ENCODE data around the gene CLCN7. TPM values are rescaled to one million over a fixed set of nuclear protein-coding genes. Genes with fewer than 3 reads are reported as not detected.

Gene CLCN7
- total RNA-seq, 1 experiment from 2014 or later, result 64.0 TPM

DNA sequence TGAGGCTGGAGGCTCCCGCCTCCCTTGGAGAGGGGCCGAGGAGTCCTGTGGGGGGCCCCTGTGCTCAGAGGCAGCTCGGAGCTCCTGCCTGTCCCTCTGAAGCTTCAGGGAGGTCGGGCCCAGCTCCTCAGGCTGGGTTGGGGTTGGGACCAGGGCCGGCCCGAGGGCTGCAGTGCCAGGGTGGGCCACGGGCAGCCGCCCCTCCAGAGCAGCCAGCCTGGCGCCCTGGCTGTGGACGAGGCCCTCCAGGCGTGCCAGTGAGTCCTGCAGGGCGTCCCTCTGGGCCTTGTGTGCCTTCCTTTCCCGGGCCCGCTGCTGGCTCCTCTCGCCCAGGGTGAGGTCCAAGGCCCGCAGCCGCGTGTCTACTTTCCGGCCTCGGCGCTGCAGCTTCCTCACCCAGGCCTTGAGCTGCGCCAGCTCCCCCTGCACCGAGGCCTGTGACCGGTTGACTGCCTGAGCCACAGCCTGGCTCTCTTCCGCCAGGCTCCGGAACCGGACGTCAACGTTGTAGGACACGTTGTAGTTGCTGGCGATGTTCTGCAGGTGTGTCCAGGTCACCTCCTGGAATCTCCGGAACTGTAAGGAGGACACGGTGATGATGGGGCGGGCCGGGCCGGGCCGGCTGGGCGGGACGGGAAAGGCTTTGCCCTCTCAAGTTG, 12.7 kb upstream of the CLCN7 start:
- ChIA-PET CTCF (no interaction called here), RAD21 (ENCODE audit: low non-redundant PET in 1 of 2, low total read pairs in 2 of 2, uncharacterized antibody in 2 of 2, unreplicated experiment in 2 of 2) (no interaction called here), POLR2A (no interaction called here)
- Histone ChIP-seq H3K9ac (ENCODE audit: low read length) (no peak overlapping the region), H3K4me3 (replicated peaks in 1 of 2; ENCODE audit: low read depth in 1 of 2, low read length in 2 of 2) (no peak overlapping the region), H3K79me2 (ENCODE audit: insufficient read depth, low read length) (no peaks in the 10 kb centered on the region), H4K20me1 (ENCODE audit: insufficient read depth) (no peaks in the 10 kb centered on the region), H3K27me3 (ENCODE audit: insufficient read depth, low read length) (no peaks in the 10 kb centered on the region), H3K9me3 (ENCODE audit: control insufficient read depth in 1 of 2, insufficient read depth in 1 of 2, low read depth in 1 of 2, low read length in 2 of 2) (no peaks in the 10 kb centered on the region), H3K4me1 (ENCODE audit: control insufficient read depth in 1 of 2, insufficient read depth in 2 of 2, low read length in 2 of 2) (peaks cover 1 to 4% of the 10 kb centered on the region in 2 experiments), H3K36me3 (ENCODE audit: control insufficient read depth in 1 of 2, insufficient read depth in 2 of 2, low read length in 2 of 2) (no peaks in the 10 kb centered on the region), H3K27ac (ENCODE audit: low read depth, low read length) (no peak overlapping the region), H3K4me2 (ENCODE audit: low read length) (no peak overlapping the region), H2AFZ (ENCODE audit: low read depth, low read length, poor library complexity, severe bottlenecking) (no peak overlapping the region), H3K9me2 (ENCODE audit: insufficient read depth) (no peaks in the 10 kb centered on the region)
- no TSS peak for BruUV-seq (replicated peaks)
- DNase-seq (ENCODE audit: low read depth, low spot score) (no peak), ATAC-seq (no peak)
- intact Hi-C loops (cut with micrococcal nuclease), result no loop called here
- TF ChIP-seq SIN3A (IDR thresholded peaks at IDR 0.05; ENCODE audit: low read depth) (no peak), CTCF (IDR thresholded peaks at IDR 0.05 in 2 of 3, conservative IDR thresholded peaks at IDR 0.05 in 1 of 3; ENCODE audit: borderline replicate concordance in 1 of 3, insufficient read depth in 1 of 3, low read depth in 2 of 3, low read length in 2 of 3) (no peak), SP1 (IDR thresholded peaks at IDR 0.05; ENCODE audit: low read depth) (no peak), EGR1 (IDR thresholded peaks at IDR 0.05; ENCODE audit: low read depth) (no peak)

- intact Hi-C loops (cut with micrococcal nuclease), result no loop called here
- H3K27ac ChIP-seq (ENCODE audit: low read depth, low read length), result no peak overlapping the region
- no peak for ATAC-seq
- H3K9ac ChIP-seq (ENCODE audit: low read length), result no peak overlapping the region
- no TSS peak for BruUV-seq (replicated peaks)
- H3K4me2 ChIP-seq (ENCODE audit: low read length), result no peak overlapping the region
- POLR2A ChIA-PET, result no interaction called here
- DNase-seq (ENCODE audit: low read depth, low spot score), result no peak
- no peaks in the 10 kb centered on the region for H3K36me3 ChIP-seq (ENCODE audit: control insufficient read depth in 1 of 2, insufficient read depth in 2 of 2, low read length in 2 of 2)
- TF ChIP-seq EGR1 (IDR thresholded peaks at IDR 0.05; ENCODE audit: low read depth) (no peak), SRF (IDR thresholded peaks at IDR 0.05; ENCODE audit: low read depth) (no peak), POLR2AphosphoS5 (IDR thresholded peaks at IDR 0.05; ENCODE audit: low read depth, low read length) (no peak), RAD21 (IDR thresholded peaks at IDR 0.05; ENCODE audit: low read depth) (no peak), POLR2A (IDR thresholded peaks at IDR 0.05; ENCODE audit: borderline replicate concordance, extremely low read depth, insufficient read depth, insufficient read length) (no peak), ZFX (IDR thresholded peaks at IDR 0.05) (no peak), ZNF274 (IDR thresholded peaks at IDR 0.05; ENCODE audit: low read depth, low read length) (no peak), EZH2phosphoT487 (IDR thresholded peaks at IDR 0.05; ENCODE audit: borderline replicate concordance) (no peak), ELF1 (IDR thresholded peaks at IDR 0.05; ENCODE audit: borderline replicate concordance, low read depth) (no peak), EZH2 (IDR thresholded peaks at IDR 0.05) (no peak), FOSL1 (IDR thresholded peaks at IDR 0.05; ENCODE audit: low read depth) (no peak), ZBTB33 (IDR thresholded peaks at IDR 0.05; ENCODE audit: extremely low read depth, insufficient replicate concordance, low read length) (no peak), YY1 (IDR thresholded peaks at IDR 0.05; ENCODE audit: extremely low read depth, insufficient replicate concordance, low read depth, low read length) (no peak), SP1 (IDR thresholded peaks at IDR 0.05; ENCODE audit: low read depth) (no peak), SIN3A (IDR thresholded peaks at IDR 0.05; ENCODE audit: low read depth) (no peak)
- H3K4me3 ChIP-seq (replicated peaks in 1 of 2; ENCODE audit: low read depth in 1 of 2, low read length in 2 of 2), result no peak overlapping the region
- no peak overlapping the region for H2AFZ ChIP-seq (ENCODE audit: low read depth, low read length, poor library complexity, severe bottlenecking)
- H4K20me1 ChIP-seq (ENCODE audit: insufficient read depth), result no peaks in the 10 kb centered on the region
- no peaks in the 10 kb centered on the region for H3K9me2 ChIP-seq (ENCODE audit: insufficient read depth)
- no peaks in the 10 kb centered on the region; a peak in 1 of 4 replicates for H3K4me1 ChIP-seq (ENCODE audit: control insufficient read depth in 1 of 2, insufficient read depth in 2 of 2, low read length in 2 of 2)
- H3K27me3 ChIP-seq (ENCODE audit: insufficient read depth, low read length), result no peaks in the 10 kb centered on the region
- CTCF ChIA-PET, result no interaction called here
- RAD21 ChIA-PET (ENCODE audit: low non-redundant PET in 1 of 2, low total read pairs in 2 of 2, uncharacterized antibody in 2 of 2, unreplicated experiment in 2 of 2), result no interaction called here
- no peaks in the 10 kb centered on the region for H3K9me3 ChIP-seq (ENCODE audit: control insufficient read depth in 1 of 2, insufficient read depth in 1 of 2, low read depth in 1 of 2, low read length in 2 of 2)
- no peaks in the 10 kb centered on the region for H3K79me2 ChIP-seq (ENCODE audit: insufficient read depth, low read length)
Observed at GRCh38 chr16:1486551-1487390, 11.9 kb upstream of the CLCN7 start.
